H1 (cell line): ENCODE results near the gene BCL11A. TPM values are rescaled to one million over a fixed set of nuclear protein-coding genes. Genes with fewer than 3 reads are reported as not detected.

Experiments
- CTCF ChIA-PET: fragments of 300-600 bp; sonication (Branson Sonifier 250); formaldehyde crosslinking; loops from one replicate; lab custom pipeline; 2021; ENCODE audit not compliant: partially characterized antibody; lab: Charles Lee
- POLR2A ChIA-PET: fragments of 300-600 bp; sonication (Branson Sonifier 250); formaldehyde crosslinking; loops from one replicate; lab custom pipeline; 2021; ENCODE audit warnings: inconsistent platforms; ENCODE audit not compliant: partially characterized antibody; lab: Charles Lee
- DNase-seq, 2 experiments: peaks; one replicate each; pipeline versions ENCODE4 v3.0.0 to v3.0.0-alpha.2; 2010 to 2022; ENCODE audit warnings: low spot score in 2 of 2, low read depth in 1 of 2, mixed read lengths in 1 of 2
- FAIRE-seq: peaks from 2 replicates; lab custom pipeline; 2011; peaks lifted over from hg19 to GRCh38; lab: Jason Lieb, UNC
- H2AFZ ChIP-seq: 2 replicates; pipeline ENCODE4 v1.8.1; 2012; ENCODE audit warnings: low read length, inconsistent platforms
- H2AK5ac ChIP-seq: 2 replicates; pipeline ENCODE4 v1.6.1; 2013; ENCODE audit warnings: low read depth, low read length
- H2BK120ac ChIP-seq: replicated peaks from 2 replicates; pipeline ENCODE3; 2013; ENCODE audit warnings: low read depth, low read length, inconsistent platforms
- H2BK12ac ChIP-seq: 2 replicates; pipeline ENCODE4 v1.6.1; 2013; ENCODE audit warnings: low read depth, low read length
- H2BK15ac ChIP-seq: 2 replicates; pipeline ENCODE4 v1.6.1; 2013; ENCODE audit warnings: low read length
- H2BK20ac ChIP-seq: 2 replicates; pipeline ENCODE4 v1.6.1; 2013; ENCODE audit warnings: low read length
- H2BK5ac ChIP-seq: 2 replicates; pipeline ENCODE4 v1.6.1; 2013; ENCODE audit warnings: low read depth, low read length
- H3K14ac ChIP-seq: 2 replicates; pipeline ENCODE4 v1.6.1; 2013; ENCODE audit warnings: inconsistent platforms; ENCODE audit not compliant: insufficient read length
- H3K18ac ChIP-seq: 2 replicates; pipeline ENCODE4 v1.6.1; 2013; ENCODE audit warnings: low read length; ENCODE audit errors: extremely low read depth
- H3K23ac ChIP-seq: 2 replicates; pipeline ENCODE4 v1.6.1; 2013; ENCODE audit warnings: inconsistent platforms; ENCODE audit not compliant: insufficient read length
- H3K23me2 ChIP-seq: 2 replicates; pipeline ENCODE4 v1.6.1; 2013; ENCODE audit warnings: low read depth, low read length
- H3K27ac ChIP-seq: 2 replicates; pipeline ENCODE4 v1.6.1; 2011; ENCODE audit warnings: low read depth, low read length, inconsistent platforms
- H3K27me3 ChIP-seq, 4 experiments: replicated peaks in 1 of 4; 1 replicate in 1 of 4; 2 replicates in 3 of 4; pipeline versions ENCODE4 v1.6.1 to v1.8.1; 2011 to 2013; ENCODE audit warnings: low read length in 3 of 4, mild to moderate bottlenecking in 3 of 4, inconsistent platforms in 2 of 4, mixed read lengths in 2 of 4, moderate library complexity in 1 of 4; ENCODE audit not compliant: control insufficient read depth in 3 of 4, insufficient read depth in 3 of 4; ENCODE audit errors: extremely low read depth in 1 of 4
- H3K36me3 ChIP-seq, 4 experiments: 2 replicates each; pipeline versions ENCODE4 v1.6.1 to v1.8.1; 2011 to 2013; ENCODE audit warnings: mild to moderate bottlenecking in 4 of 4, low read length in 3 of 4, moderate library complexity in 2 of 4, control low read depth in 1 of 4, inconsistent platforms in 1 of 4; ENCODE audit not compliant: insufficient read depth in 4 of 4, control insufficient read depth in 2 of 4
- H3K4ac ChIP-seq: replicated peaks from 2 replicates; pipeline ENCODE3; 2013; ENCODE audit warnings: low read length, low read depth, mixed read lengths, inconsistent platforms; ENCODE audit not compliant: insufficient read length
- H3K4me1 ChIP-seq, 4 experiments: replicated peaks in 1 of 4; 1 replicate in 1 of 4; 2 replicates in 3 of 4; pipeline versions ENCODE4 v1.6.1 to v1.8.1; 2011 to 2013; ENCODE audit warnings: low read length in 3 of 4, inconsistent platforms in 2 of 4, mixed read lengths in 1 of 4; ENCODE audit not compliant: insufficient read depth in 4 of 4, control insufficient read depth in 3 of 4
- H3K4me2 ChIP-seq, 2 experiments: 2 replicates each; pipeline versions ENCODE4 v1.6.1 to v1.8.1; 2011 to 2013; ENCODE audit warnings: low read depth in 2 of 2, low read length in 2 of 2, control low read depth in 1 of 2, inconsistent platforms in 1 of 2, mild to moderate bottlenecking in 1 of 2; ENCODE audit not compliant: insufficient read depth in 1 of 2
- H3K4me3 ChIP-seq, 4 experiments: fragments of 200-600, 300-600 bp in 1 of 4; sonication (generic), shearing (Covaris generic), sonication (Bioruptor Twin) in 1 of 4; 2 replicates each; pipeline versions ENCODE4 v1.5.1 to v1.8.1; 2011 to 2016; ENCODE audit warnings: low read length in 4 of 4, low read depth in 3 of 4, control low read depth in 2 of 4, inconsistent platforms in 2 of 4, mild to moderate bottlenecking in 2 of 4, mixed read lengths in 1 of 4, moderate library complexity in 1 of 4; ENCODE audit not compliant: insufficient read depth in 2 of 4; ENCODE audit errors: extremely low read depth in 1 of 4
- H3K56ac ChIP-seq: replicated peaks from 2 replicates; pipeline ENCODE3; 2013; ENCODE audit warnings: low read depth, mild to moderate bottlenecking, mixed read lengths, low read length, inconsistent platforms; ENCODE audit not compliant: insufficient read length
- H3K79me1 ChIP-seq: 2 replicates; pipeline ENCODE4 v1.6.1; 2013; ENCODE audit warnings: low read depth, low read length, control low read depth
- H3K79me2 ChIP-seq, 2 experiments: 2 replicates each; pipeline versions ENCODE4 v1.6.1 to v1.8.1; 2012 to 2013; ENCODE audit warnings: low read length in 2 of 2, mild to moderate bottlenecking in 2 of 2, inconsistent platforms in 1 of 2; ENCODE audit not compliant: insufficient read depth in 2 of 2, control insufficient read depth in 1 of 2
- H3K9ac ChIP-seq, 4 experiments: replicated peaks in 1 of 4; 1 replicate in 1 of 4; 2 replicates in 3 of 4; pipeline versions ENCODE4 v1.6.1 to v1.8.1; 2011 to 2013; ENCODE audit warnings: low read depth in 3 of 4, low read length in 3 of 4, control low read depth in 2 of 4, mild to moderate bottlenecking in 2 of 4, moderate library complexity in 2 of 4, inconsistent platforms in 1 of 4; ENCODE audit errors: extremely low read depth in 1 of 4
- H3K9me3 ChIP-seq, 2 experiments: 2 replicates each; pipeline versions ENCODE4 v1.6.1 to v1.8.1; 2012 to 2013; ENCODE audit warnings: mild to moderate bottlenecking in 2 of 2, moderate library complexity in 2 of 2, control low read depth in 1 of 2, inconsistent platforms in 1 of 2, low read depth in 1 of 2, low read length in 1 of 2, mixed read lengths in 1 of 2; ENCODE audit not compliant: insufficient read depth in 2 of 2
- H4K20me1 ChIP-seq, 2 experiments: replicated peaks in 1 of 2; 2 replicates each; pipeline versions ENCODE3 to v1.8.1; 2011 to 2013; ENCODE audit warnings: inconsistent platforms in 2 of 2, low read length in 2 of 2, mild to moderate bottlenecking in 1 of 2; ENCODE audit not compliant: insufficient read depth in 2 of 2, control insufficient read depth in 1 of 2
- H4K5ac ChIP-seq: 2 replicates; pipeline ENCODE4 v1.6.1; 2013; ENCODE audit warnings: low read length, low read depth, mixed read lengths, inconsistent platforms; ENCODE audit not compliant: insufficient read length
- H4K8ac ChIP-seq: 2 replicates; pipeline ENCODE4 v1.8.0; 2013; ENCODE audit warnings: mild to moderate bottlenecking, moderate library complexity, low read length, inconsistent platforms; ENCODE audit not compliant: insufficient read depth; ENCODE audit errors: extremely low read depth
- H4K91ac ChIP-seq: replicated peaks from 2 replicates; pipeline ENCODE3; 2013; ENCODE audit warnings: low read length, mixed read lengths, inconsistent platforms; ENCODE audit not compliant: insufficient read length
- WGBS, 2 experiments: shearing (Covaris generic) in 1 of 2; methylation state at CpG; one replicate each; pipeline versions ENCODE4 v1.1.6 to v1.1.7; 2013 to 2015; ENCODE audit warnings: low lambda C conversion rate in 2 of 2, mixed read lengths in 2 of 2, inconsistent platforms in 1 of 2, low coverage in 1 of 2, missing lambda C conversion rate in 1 of 2; ENCODE audit not compliant: insufficient replicate concordance in 2 of 2, insufficient coverage in 1 of 2, insufficient read length in 1 of 2; ENCODE audit errors: extremely low coverage in 1 of 2, missing lambda C conversion rate in 1 of 2; 5-methylcytosine and 5-hydroxymethylcytosine counted together
- polyA plus RNA-seq, 7 experiments: library from polyadenylated mRNA; depleted of rRNA in 3 of 7; stranded (reverse) in 5 of 7; unstranded in 2 of 7; fragments of >200 nt in 5 of 7; fragments of 200-250 nt in 2 of 7; gene quantifications; 1 replicate in 5 of 7; 2 replicates in 1 of 7; 4 replicates in 1 of 7; pipeline versions ENCODE4 v1.2.1 to v1.2.3, GENCODE V29; 2011 to 2013; ENCODE audit warnings: missing spikeins in 2 of 7, mixed read lengths in 2 of 7
- total RNA-seq: library from RNA; stranded (reverse); fragmentation: NEBNext Ultra II Directional; extraction: Animal tissue kit (Norgen Biotek cat#: 25700); gene quantifications from 2 replicates; pipeline ENCODE4 v1.2.1, GENCODE V29; 2021

Gene BCL11A
- total and polyA plus RNA-seq, 2 of the 8 experiments (the other 6 are each of a cell fraction or from before 2014, with no cell fraction given), result 11.9 to 59.3 TPM

DNA sequence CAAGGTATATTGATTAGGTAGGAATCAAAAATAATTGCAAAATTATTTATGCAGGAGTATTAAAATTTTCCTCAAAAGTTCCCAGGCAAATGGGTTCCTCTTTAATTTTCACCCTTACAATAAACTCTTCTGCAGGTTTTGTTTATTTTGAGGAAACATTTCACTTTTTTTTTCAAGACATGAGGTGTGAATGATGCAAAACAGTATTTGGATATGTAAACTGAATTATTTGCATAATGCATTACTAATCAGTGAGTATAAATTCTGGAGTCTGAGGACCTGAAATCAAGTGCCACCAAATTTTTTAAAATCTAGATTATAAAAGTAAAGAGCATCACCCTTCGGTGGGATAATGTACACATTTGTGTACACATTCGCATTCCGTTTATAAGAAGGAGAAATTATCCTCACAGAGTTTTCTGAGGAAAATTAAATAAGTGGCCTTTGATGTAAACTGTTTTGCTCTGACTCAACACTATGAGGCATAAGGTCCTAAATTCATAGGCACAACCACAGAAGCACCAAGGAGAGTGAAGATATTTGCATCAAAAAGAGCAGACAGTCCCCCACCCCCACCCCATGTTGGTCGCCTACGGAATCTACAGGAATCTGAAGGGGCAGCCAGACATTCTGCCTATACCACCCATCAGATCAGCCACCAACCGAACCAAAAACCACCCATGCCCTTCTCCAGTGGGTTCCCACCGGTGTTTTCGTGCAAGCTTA is 33.1 kb downstream of the BCL11A start:
- Histone ChIP-seq H3K4ac (no peak overlapping the region), H3K14ac (no peak overlapping the region), H3K4me2 (peak overlapping the region; percentile 67 to 79), H4K91ac (peak overlapping the region; percentile 15), H2AK5ac (peak overlapping the region; percentile 42; the same call in 1 of the 2 replicates), H3K36me3 (peaks cover 0 to 29% (median 0%) of the 10 kb centered on the region in 4 experiments; a peak in 3 of 8 replicates), H3K27me3 (no peaks in the 10 kb centered on the region), H2BK20ac (no peak overlapping the region), H3K79me1 (peaks cover 22% of the 10 kb centered on the region), H3K4me1 (peaks cover 15 to 56% (median 44%) of the 10 kb centered on the region in 4 experiments), H2BK12ac (no peak overlapping the region), H2BK15ac (no peak overlapping the region), H3K56ac (peak overlapping the region; percentile 35), H3K23me2 (peaks cover 4% of the 10 kb centered on the region; the same call in 1 of the 2 replicates), H3K23ac (no peak overlapping the region), H2AFZ (no peak overlapping the region), H4K20me1 (peaks cover 5 to 11% of the 10 kb centered on the region in 2 experiments), H3K79me2 (peaks cover 10 to 100% of the 10 kb centered on the region in 2 experiments; a peak in 3 of 4 replicates), H3K4me3 (peak overlapping the region in 1 of 4 experiments; percentile 36; a peak in 2 of 8 replicates), H3K18ac (peak overlapping the region; percentile 96), H4K5ac (no peak overlapping the region), H2BK5ac (peak overlapping the region; percentile 85; the same call in 1 of the 2 replicates), H3K9ac (no peak overlapping the region), H3K9me3 (no peaks in the 10 kb centered on the region), H4K8ac (no peak overlapping the region), H2BK120ac (no peak overlapping the region), H3K27ac (no peak overlapping the region)
- CTCF ChIA-PET, result interaction anchor here (0.8 to 1.6 kb wide), 3 partner anchors 11 to 183 kb away, joined by 3 to 7 read pairs (median 6); no protein-coding TSS in a partner anchor
- 21% methylated on average over 7 of the region's 8 CpGs; no CpG with 5 or more reads in 1 of the 2 experiments for WGBS, 2 experiments
- DNase-seq (peak in 1 of 2 experiments; percentile 49), FAIRE-seq (no peak)
- POLR2A ChIA-PET, result interaction anchor here (1.1 to 2.0 kb wide), 5 partner anchors 9 to 29 kb away, joined by 3 to 9 read pairs (median 4); no protein-coding TSS in a partner anchor
